HG03064 (cell line): ENCODE results near the gene BTNL2.
A peak's percentile ranks its signal among the peaks of the same experiment; 100 is the strongest.
"Not testable (repeated sequence)": the region's sequence is repeated elsewhere in the genome, so short reads cannot be mapped to it uniquely, and the experiment has no call there.

Experiments
- ATAC-seq: cut with Tn5 transposase; IDR thresholded peaks from one replicate; pipeline ENCODE4 v1.9.1; 2021; ENCODE audit warnings: low read depth; ENCODE audit not compliant: unreplicated experiment

BTNL2 gene, protein sequence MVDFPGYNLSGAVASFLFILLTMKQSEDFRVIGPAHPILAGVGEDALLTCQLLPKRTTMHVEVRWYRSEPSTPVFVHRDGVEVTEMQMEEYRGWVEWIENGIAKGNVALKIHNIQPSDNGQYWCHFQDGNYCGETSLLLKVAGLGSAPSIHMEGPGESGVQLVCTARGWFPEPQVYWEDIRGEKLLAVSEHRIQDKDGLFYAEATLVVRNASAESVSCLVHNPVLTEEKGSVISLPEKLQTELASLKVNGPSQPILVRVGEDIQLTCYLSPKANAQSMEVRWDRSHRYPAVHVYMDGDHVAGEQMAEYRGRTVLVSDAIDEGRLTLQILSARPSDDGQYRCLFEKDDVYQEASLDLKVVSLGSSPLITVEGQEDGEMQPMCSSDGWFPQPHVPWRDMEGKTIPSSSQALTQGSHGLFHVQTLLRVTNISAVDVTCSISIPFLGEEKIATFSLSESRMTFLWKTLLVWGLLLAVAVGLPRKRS

DNA sequence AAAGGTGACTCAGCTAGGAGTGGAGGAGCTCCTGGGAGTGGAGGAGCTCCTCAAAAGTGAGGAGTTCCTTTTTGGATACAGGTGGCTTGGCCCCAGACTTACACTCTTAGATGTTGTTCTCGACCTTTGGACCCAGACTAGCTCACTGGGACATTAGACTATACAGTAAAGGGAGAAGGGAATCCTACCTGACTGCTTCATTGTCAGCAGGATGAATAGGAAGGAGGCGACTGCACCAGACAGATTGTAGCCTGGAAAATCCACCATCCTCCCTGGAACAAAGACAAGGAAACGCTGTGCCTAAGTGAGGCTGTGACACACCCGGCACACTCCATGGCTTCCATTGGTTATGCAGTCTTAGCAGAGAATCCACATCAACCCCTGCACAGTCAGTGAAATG is at the start of gene BTNL2:
Gene BTNL2, minus strand, starts transcription at position 325 of the 400 bp plus-strand sequence. Its CDS starts 58 bp downstream, at position 267.
- ATAC-seq: no peak

DNA sequence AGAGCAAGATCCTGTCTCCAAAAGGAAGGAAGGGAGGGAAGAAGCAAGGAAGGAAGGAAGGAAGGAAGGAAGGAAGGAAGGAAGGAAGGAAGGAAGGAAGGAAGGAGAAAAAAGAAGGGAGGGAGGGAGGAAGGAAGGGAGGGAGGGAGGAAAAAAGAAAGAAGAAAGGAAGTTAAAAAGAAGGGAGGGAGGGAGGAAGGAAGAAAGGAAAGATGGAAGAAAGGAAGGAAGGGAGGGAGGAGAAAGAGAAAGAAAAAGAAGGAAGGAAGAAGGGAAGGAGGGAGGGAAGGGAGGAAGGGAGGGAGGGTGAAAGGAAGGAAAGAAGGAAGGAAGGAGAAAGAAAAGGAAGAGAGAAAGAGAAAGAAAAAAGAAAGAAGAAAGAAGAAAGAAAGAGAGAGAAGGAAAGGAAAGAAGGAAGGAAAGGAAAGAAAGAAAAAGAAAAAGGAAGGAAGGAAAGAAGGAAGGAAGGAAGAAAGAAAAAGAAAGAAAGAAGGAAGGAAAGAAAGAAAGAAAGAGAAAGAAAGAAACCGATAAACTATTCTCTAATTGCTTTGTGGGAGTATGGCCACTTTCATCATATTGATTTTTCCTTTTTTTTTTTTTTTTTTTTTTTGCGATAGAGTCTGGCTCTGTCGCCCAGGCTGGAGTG is 42.2 kb upstream of the BTNL2 start:
- ATAC-seq: no peak

DNA sequence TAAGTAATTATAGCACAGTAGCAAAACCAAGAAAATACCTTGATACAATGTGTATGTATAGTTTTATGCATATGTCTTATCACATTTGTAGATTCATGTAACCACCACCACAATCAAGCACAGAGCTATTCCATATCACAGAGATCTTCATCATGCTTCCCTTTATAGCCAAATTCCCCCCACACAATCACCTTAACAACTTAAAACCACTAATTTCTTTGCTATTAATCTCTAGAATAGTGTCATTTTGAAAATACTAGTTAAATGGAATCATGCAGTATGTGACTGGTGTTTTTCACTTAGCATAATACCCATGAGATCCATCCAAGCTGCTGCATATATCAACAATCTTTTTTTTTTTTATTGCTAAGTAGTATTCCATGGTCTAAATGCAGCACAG is 41.0 kb upstream of the BTNL2 start:
- no peak for ATAC-seq

DNA sequence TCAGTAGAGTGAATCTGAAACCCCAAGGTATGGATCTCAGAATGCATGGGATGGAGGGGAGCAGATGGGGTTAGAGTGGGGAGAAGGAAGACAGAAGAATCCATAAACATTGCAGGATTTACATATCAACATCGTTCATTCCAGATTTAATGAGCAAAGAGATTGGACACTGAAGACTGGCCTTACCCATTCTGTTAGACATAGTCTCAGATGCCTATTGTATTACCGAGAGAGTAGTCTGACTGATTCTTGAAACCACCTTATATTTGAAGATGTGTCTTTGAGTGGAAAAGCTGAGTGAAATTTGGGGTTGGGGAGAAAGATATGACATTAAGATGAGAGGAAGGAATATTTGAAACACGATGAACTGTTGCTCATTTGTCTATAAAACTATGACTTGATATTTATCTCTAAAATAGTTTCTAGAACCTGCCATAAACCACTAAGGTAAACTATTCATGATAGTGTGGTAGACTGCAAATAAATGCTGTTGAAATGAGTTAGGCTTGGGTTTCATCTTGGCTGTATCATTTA is 38.4 kb upstream of the BTNL2 start:
- ATAC-seq: no peak

DNA sequence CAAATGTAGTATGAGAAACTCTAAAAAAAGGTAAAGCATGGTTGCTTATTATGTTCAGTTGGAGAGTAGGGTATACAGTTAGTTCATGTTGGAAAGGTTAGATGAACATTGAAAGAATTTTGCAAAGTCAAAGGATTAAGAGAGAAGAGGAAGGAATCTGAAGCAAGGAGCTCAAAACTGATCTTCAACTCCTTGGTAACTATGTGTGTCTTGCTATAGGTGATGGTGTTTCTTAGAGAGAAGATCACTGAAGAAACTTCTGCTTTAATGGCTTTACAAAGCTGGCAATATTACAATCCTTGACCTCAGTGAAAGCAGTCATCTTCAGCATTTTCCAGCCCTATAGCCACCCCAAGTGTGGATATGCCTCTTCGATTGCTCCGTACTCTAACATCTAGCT is 37.5 kb upstream of the BTNL2 start:
- no peak for ATAC-seq

DNA sequence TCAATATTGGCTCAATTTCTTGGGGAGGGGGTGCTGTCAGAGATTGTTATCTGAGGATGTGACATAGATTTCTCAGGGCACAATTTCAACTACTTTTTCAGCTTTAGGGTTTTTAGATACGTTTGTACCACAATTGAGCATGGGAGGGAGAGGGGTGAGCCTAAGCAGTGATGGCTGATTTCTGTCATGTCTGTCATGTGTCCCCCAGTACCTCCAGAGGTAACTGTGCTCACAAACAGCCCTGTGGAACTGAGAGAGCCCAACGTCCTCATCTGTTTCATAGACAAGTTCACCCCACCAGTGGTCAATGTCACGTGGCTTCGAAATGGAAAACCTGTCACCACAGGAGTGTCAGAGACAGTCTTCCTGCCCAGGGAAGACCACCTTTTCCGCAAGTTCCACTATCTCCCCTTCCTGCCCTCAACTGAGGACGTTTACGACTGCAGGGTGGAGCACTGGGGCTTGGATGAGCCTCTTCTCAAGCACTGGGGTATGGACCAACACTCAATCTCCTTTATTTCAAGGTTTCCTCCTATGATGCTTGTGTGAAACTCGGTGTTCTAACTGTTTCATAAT is 36.1 kb upstream of the BTNL2 start:
- ATAC-seq: no peak

DNA sequence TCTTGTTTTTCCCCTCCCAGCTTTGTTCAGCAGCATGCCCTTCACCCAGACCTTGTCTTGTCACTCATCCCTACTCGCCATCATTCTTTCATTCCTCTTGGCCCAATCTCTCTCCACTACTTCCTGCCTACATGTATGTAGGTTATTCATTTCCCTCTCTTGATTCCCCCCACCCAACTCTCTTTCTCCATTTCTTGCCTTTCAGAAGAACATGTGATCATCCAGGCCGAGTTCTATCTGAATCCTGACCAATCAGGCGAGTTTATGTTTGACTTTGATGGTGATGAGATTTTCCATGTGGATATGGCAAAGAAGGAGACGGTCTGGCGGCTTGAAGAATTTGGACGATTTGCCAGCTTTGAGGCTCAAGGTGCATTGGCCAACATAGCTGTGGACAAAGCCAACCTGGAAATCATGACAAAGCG is 35.3 kb upstream of the BTNL2 start:
- ATAC-seq: no peak

DNA sequence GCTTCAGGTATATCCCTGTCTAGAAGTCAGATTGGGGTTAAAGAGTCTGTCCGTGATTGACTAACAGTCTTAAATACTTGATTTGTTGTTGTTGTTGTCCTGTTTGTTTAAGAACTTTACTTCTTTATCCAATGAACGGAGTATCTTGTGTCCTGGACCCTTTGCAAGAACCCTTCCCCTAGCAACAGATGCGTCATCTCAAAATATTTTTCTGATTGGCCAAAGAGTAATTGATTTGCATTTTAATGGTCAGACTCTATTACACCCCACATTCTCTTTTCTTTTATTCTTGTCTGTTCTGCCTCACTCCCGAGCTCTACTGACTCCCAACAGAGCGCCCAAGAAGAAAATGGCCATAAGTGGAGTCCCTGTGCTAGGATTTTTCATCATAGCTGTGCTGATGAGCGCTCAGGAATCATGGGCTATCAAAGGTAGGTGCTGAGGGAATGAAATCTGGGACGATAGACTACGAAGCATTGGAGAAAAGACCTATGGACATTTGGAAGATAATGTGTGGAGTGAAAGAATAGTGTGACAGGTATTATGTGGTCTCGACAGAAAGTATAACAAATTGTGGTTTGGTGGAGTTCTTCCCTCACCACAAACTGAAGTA is 32.7 kb upstream of the BTNL2 start, which contains the start of gene HLA-DRA:
Gene HLA-DRA, plus strand, starts transcription at position 286 of the 613 bp plus-strand sequence. Its CDS starts 64 bp downstream, at position 350.
- peak; percentile 65 for ATAC-seq

DNA sequence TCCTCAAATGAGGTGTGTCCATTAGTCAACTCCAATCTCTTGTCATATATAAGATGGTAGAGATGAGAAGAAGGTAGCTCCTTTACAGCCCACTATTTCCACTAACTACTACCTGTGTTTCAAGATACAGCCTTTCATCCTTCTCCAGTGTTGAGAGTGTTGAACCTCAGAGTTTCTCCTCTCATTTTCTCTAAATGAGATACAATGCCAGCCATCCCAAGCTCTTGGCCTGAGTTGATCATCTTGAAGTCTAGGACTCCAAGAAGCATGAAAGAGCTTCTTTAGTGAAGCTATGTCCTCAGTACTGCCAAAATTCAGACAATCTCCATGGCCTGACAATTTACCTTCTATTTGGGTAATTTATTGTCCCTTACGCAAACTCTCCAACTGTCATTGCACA is 32.2 kb upstream of the BTNL2 start:
- no peak for ATAC-seq

DNA sequence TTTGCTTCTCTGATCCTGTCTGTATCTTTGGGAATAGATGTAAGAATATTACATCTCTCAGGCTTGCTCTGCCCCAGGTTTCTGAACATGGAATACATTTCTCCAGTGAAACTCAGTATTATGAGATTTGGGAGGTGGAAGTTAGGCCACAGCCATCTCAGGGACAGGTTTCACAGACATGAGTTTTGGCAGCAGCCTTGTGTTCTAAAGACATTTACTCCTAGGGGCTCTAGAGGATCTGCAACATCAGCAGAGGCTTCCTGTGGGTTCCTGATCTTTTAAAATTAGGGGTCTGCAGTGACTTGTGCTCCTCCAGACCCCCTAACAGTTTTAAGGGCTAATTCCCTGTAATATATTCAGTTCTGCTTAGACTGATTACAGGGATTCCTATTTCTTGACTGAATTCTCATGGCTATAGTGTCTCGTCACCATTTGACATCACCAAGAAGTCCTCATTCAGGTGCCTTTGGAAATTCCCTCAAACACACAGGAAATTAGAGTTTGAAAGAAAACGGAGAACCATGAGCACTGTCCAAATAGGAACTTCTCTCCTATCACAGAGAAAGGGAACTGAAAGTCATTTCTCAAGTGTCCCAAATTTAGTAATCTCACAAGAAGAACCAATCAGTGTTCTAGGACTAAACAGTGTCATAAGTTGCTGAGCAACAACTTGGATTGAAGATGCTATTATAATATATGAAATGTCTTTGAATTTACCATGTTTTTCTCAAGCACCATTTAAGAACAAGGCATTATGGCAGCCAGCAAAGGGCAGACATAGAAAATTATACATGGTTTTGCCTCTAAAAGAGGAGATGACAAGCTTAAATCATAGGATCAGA is 30.2 kb upstream of the BTNL2 start:
- no peak for ATAC-seq

DNA sequence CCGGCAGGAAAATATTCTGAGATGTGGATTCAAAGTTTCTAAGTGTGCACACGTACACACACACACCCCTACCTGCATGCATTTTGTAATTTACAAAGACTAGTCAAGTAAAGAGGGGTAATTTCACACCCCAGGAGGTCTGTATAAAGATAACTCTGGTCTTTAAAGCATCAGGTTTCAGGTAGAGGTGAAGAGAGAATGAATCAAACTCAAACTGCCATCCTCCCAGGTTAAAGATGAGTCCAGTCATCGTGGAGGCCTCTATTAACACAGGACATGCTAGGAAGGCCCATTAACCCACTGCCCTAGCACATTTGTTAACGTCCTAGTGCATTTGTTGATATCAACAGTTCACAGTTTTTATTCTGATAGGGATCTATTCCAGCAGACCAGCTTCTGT is 29.2 kb upstream of the BTNL2 start:
- no peak for ATAC-seq

DNA sequence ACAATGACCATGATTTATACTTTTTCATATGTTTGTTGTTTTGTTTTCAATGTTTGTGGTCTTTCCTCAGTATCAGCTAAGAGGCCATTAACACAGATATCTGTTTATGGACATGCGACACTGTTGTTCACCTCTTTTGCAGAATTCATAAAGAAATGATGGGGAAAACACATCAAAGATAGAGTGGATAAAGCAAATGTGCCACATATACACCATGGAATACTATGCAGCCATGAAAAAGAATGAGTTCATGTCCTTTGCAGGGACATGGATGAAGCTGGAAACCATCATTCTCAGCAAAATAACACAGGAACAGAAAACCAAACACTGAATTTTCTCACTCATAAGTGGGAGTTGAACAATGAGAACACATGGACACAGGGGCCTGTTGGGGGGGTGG is 27.0 kb upstream of the BTNL2 start:
- ATAC-seq: not testable (repeated sequence)

DNA sequence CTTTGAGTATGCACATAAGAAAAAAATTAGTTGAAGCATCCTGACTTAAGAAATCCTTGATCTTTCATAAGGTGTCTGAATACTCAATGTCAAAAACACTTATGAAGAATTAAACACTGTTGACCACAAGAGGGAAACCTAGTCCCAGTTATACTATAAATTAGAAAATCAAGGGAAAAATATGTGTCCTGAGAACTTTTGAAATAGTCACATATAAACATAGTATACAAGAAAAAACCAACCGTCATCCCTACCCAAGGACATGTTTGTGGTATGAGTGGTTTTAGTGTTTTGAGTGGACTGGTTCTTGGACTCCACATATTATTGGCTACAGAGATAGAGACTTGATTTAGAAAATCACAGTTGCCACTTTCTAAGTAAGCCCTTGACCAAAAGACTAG is 25.1 kb upstream of the BTNL2 start:
- no peak for ATAC-seq

DNA sequence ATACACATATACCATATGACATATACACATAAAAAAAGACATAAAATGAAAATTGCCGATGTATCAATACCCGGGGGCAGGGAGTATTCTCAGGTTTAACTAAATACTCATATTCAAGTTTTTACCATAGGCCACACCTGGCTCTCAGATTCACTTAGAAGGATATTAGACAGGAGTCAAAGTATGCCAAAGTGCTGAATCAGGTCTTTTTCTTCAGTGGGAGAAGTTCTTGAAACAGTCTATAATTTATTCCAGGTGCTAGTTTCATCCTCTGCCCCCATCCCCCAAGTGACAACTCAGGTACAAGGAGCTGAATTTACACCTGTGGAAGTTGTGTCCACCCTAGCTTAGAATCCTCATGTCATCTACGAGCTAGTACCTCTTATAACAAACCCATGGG is 24.2 kb upstream of the BTNL2 start:
- ATAC-seq: no peak

DNA sequence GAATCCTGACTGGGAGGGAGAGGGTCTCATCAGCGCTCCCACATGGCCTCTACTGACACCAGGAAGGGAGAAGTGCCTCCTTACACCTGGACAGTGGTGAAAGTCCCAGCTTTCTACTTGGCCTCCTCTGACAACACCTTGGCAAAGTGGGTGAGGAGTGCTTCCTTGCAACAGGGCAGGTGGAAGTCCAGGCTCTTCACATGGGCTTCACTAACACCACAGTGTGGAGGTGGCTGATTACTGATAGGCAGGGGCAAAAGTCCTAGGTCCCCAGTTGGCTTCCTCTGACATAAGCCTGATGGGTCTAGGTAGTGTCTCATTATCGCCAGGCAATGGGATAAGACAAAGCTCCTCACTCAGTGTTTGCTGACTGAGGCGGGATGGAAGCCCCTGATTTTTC is 23.2 kb upstream of the BTNL2 start:
- no peak for ATAC-seq

DNA sequence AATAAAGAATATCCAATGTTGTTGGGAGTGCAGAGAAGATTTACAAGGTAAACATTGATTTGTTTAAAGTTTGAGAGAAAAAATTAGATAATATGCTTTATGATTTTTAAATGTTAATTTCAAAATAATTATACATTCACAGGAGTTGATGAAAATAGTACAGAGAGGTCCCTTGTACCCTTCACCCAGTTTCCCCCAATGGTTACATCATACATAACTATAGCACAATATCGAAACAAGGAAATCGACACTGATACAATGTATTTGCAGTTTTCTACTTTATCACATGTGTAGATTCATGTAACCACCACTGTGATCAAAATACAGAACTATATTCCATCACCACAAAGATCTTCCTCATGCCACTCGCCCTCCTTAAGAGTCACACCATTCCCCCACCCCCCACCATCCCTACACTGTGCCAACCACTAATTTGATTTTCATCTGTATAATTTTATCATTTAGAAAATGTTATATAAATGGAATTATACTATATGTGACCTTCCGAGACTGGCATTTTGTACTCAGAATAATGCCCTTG is 21.0 kb upstream of the BTNL2 start:
- no peak for ATAC-seq

DNA sequence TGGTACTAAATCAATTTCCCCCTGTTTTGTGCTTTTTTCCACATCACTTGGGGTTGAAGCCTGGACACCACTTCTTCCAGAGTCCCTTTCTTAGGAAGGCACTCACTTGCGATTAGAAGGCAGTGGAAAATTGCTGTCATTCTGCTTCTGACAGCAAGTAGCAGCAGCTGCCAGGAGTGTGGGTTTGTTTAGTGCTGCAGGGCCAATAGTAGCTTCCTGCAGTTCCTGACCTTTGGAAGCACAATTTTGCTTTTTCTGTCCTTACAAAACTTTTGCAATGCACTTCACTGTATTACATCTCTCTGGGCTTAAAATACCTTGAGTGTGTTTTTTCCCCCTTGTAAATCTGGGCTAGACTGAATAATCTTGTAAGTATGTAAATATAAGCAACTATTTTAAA is 20.2 kb upstream of the BTNL2 start:
- no peak for ATAC-seq

DNA sequence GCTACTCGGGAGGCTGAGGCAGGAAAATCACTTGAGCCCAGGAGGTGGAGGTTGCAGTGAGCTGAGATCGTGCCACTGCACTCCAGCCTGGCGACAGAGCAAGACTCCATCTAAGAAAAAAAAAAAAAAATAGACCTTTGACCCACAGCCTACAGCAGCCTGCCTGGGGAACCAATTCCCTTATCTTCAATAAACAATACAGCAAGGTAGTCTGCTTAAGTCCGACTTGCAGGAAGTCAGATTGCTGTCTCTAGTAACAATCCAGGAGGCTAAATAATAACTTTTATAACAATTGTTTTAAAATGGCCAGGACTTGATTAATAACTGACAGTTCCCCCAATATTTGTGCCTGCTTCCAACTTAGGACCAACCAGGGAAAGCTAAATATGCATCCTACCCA is 19.4 kb upstream of the BTNL2 start:
- ATAC-seq: no peak

DNA sequence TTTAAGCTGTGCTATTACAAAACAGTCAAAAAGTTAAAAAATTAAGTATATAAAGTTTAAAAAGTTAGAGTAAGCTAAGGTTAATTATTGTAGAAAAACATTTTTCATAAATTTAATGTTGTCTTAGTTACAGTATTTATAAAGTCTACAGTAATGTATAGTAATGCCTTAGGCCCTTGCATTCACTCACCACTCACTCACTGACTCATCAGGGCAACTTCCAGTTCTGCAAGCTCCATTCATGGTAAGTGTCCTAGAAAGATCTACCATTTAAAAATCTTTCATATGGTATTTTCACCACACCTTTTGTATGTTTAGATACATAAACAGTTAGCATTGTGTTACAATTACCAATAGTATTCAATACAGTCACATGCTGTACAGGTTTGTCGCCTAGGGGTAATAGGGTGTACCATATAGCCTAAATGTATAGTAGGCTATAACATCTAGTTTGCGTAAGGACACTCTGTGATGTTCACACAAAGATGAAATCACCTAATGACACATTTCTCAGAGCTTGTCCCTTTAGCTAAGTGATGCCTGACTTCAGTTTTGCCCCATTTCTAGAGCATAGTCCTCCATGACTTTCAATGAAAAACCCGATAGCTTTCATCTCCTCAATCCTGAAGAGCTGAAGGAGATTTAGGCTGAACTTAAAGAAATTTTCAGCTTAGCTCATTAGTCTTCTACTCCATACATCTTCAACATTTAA is 17.8 kb upstream of the BTNL2 start:
- ATAC-seq: no peak
